ENCODE measurements around the gene TGFB1I1.

GRCh38 chr16:31455601-31456314, 16.2 kb upstream of the TGFB1I1 start:
- TF ChIP-seq POLR2A (IDR thresholded peaks at IDR 0.05) = no peak
- TF ChIP-seq POLR2AphosphoS5 (IDR thresholded peaks at IDR 0.05) = no peak
- TF ChIP-seq CTCF (IDR thresholded peaks at IDR 0.05) = no peak

Measured in breast epithelium (tissue), 3 donors.